GM19452 (cell line): ENCODE measurements around the gene CHM.
A peak's percentile ranks its signal among the peaks of the same experiment; 100 is the strongest.
"Not testable (repeated sequence)": the region's sequence is repeated elsewhere in the genome, so short reads cannot be mapped to it uniquely, and the experiment has no call there.

Experiments used
- ATAC-seq: cut with Tn5 transposase; IDR thresholded peaks from one replicate; pipeline ENCODE4 v1.9.1; 2021; ENCODE audit not compliant: unreplicated experiment

CHM gene, protein sequence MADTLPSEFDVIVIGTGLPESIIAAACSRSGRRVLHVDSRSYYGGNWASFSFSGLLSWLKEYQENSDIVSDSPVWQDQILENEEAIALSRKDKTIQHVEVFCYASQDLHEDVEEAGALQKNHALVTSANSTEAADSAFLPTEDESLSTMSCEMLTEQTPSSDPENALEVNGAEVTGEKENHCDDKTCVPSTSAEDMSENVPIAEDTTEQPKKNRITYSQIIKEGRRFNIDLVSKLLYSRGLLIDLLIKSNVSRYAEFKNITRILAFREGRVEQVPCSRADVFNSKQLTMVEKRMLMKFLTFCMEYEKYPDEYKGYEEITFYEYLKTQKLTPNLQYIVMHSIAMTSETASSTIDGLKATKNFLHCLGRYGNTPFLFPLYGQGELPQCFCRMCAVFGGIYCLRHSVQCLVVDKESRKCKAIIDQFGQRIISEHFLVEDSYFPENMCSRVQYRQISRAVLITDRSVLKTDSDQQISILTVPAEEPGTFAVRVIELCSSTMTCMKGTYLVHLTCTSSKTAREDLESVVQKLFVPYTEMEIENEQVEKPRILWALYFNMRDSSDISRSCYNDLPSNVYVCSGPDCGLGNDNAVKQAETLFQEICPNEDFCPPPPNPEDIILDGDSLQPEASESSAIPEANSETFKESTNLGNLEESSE

GRCh38 chrX:86047174-86047935 lies at the start of gene CHM:
CHM (minus strand) TSS chrX:86047558; CDS start chrX:86047532, 26 bp downstream.
- ATAC-seq: peak; percentile 100

GRCh38 chrX:86078650-86079049 lies 31.3 kb upstream of the CHM start:
- ATAC-seq: no peak

DNA sequence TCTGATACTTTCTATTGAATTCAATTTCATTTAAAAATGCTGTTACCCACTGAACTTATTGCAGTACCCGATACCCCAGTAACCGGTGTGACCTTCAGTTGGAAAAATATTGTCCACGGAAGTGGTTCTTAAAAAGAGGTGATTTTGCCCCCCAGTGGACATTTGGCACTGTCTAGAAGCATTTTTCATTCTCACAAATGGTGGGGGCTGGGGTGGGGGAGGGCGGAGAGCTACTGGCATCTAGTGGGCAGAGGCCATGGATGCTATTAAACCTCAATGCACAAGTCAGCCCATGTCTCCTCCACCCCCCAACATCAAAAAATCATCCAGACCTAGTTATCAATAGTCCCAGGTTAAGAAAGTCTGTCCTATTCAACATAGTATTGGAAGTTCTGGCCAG lies 19.6 kb upstream of the CHM start:
- ATAC-seq: no peak

GRCh38 chrX:86061407-86061806 lies 14.0 kb upstream of the CHM start:
- no peak for ATAC-seq

GRCh38 chrX:86051741-86052140 lies 4.4 kb upstream of the CHM start:
- no peak for ATAC-seq

GRCh38 chrX:86047936-86048280 lies 550 bp upstream of the CHM start:
- ATAC-seq: no peak

GRCh38 chrX:86044216-86044615 lies 3.1 kb downstream of the CHM start:
- ATAC-seq: no peak

- ATAC-seq: no peak
Observed at GRCh38 chrX:86039625-86040568, 7.5 kb downstream of the CHM start.

DNA sequence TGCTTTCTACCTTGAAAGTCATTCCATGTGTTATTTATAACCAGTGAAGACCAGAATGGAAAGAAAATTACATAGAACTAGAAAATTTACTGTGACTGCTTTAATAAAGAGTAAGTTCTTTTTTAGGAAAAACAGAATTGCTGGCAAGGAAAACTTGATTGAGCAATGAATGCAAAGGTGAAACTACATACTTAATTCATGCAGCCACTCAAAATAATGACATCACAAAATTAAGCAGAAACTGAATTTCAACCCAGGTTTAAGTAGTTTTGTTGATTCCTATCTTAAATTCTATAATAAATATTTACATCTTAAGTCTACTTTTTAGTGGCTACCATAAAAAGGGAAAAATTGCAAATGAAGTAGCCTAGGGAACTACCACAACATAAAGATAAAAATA lies 14.0 kb downstream of the CHM start:
- ATAC-seq: no peak

DNA sequence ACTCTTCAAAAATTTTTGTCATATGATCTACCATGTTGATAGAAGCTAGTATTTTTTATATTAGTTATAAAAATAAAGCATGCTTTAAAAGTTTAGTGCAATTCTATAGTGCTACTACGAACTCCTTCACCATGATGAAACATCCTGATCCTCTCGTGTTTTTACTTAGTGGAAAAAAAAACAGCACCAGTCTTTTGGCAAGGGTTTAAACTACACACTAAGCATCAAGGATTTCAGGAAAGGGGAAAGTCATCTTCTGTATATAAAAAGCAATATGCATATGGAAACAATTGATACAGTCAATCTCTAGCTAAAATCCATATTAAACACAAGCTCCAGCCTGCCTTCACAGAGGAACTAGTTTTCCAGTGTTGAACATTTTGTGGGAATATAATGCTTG lies 18.7 kb downstream of the CHM start:
- no peak for ATAC-seq

DNA sequence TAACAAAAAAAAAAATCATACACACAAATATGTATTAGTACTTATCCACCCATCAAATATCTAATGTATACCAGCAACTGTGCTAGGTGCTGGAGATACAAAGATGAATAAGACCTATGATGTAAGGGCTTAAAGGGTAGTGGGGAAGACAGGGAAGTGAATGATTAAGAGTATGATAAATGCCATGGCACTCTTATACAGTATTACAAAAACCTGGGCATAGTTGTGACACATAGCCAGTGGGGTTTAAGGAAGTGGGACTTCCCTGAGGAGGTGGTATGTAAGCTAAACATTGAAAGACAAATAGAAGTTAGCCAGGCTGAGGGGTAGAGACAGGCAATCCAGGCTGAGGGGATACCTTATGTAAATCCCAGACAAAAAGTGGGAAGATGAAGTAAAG lies 23.5 kb downstream of the CHM start:
- ATAC-seq: no peak

- no peak for ATAC-seq
Observed at GRCh38 chrX:86021652-86022289, 25.6 kb downstream of the CHM start.

DNA sequence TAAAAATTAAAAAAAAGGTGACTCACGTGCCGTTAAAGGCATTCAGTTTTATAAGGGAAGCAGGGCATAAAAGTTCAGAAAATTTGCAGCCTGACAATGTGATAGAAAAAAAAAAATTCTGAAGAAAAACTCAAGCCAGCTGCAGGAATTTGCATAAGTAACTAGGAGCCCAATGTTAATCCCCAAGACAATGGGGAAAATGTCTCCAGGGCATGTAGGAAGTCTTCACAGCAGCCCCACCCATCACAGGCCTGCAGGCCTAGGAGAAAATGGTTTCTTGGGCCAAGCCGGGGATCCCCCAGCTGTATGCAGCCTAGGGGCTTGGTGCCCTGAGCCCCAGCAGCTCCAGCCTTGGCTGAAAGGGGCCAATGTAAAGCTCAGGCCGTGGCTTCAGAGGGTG lies 31.2 kb downstream of the CHM start:
- no peak for ATAC-seq

GRCh38 chrX:86014959-86015358 lies 32.4 kb downstream of the CHM start:
- not testable (repeated sequence) for ATAC-seq

- ATAC-seq: no peak
Observed at GRCh38 chrX:86014421-86014820, 32.9 kb downstream of the CHM start.

GRCh38 chrX:86013792-86014191 lies 33.6 kb downstream of the CHM start:
- ATAC-seq: no peak

- no peak for ATAC-seq
Observed at GRCh38 chrX:86012188-86012587, 35.2 kb downstream of the CHM start.

- ATAC-seq: not testable (repeated sequence)
Observed at GRCh38 chrX:86009803-86010202, 37.6 kb downstream of the CHM start.

DNA sequence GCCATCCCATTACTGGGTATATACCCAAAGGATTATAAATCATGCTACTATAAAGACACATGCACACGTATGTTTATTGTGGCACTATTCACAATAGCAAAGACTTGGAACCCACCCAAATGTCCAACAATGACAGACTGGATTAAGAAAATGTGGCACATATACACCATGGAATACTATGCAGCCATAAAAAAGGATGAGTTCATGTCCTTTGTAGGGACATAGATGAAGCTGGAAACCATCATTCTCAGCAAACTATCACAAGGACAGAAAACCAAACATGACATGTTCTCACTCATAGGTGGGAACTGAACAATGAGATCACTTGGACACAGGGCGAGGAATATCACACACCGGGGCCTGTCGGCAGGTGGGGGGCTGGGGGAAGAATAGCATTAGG lies 39.5 kb downstream of the CHM start:
- ATAC-seq: not testable (repeated sequence)
